ENCODE results near the gene SIM2. TPM values are rescaled to one million over a fixed set of nuclear protein-coding genes. Genes with fewer than 3 reads are reported as not detected.

The SIM2 gene
- total RNA-seq, 4 donors from 2014 or later, result not detected

- no peaks in the 10 kb centered on the region for H3K27me3 ChIP-seq
- H3K4me1 ChIP-seq, result no peaks in the 10 kb centered on the region
- H3K4me3 ChIP-seq, result no peak overlapping the region
- DNase-seq, result peak in 1 of 3 donors; percentile 11
- no peaks in the 10 kb centered on the region for H3K9me3 ChIP-seq
- H3K36me3 ChIP-seq, result no peaks in the 10 kb centered on the region
- no peak overlapping the region for H3K27ac ChIP-seq
- no peak for TF ChIP-seq POLR2A (IDR thresholded peaks at IDR 0.05)
- no peak for TF ChIP-seq CTCF (IDR thresholded peaks at IDR 0.05)
Measured at GRCh38 chr21:36783612-36784374, 84.9 kb downstream of the SIM2 start.

- TF ChIP-seq CTCF (IDR thresholded peaks at IDR 0.05) (no peak), POLR2A (IDR thresholded peaks at IDR 0.05) (no peak)
- no peak for DNase-seq
- Histone ChIP-seq H3K4me3 (no peak overlapping the region), H3K27ac (no peak overlapping the region), H3K27me3 (no peaks in the 10 kb centered on the region), H3K4me1 (no peaks in the 10 kb centered on the region), H3K36me3 (no peaks in the 10 kb centered on the region), H3K9me3 (no peaks in the 10 kb centered on the region)
Measured at GRCh38 chr21:36784947-36785346, 86.0 kb downstream of the SIM2 start.

GRCh38 chr21:36785615-36786014, 86.7 kb downstream of the SIM2 start:
- H3K27me3 ChIP-seq, result no peaks in the 10 kb centered on the region
- H3K4me3 ChIP-seq, result no peak overlapping the region
- H3K4me1 ChIP-seq, result no peaks in the 10 kb centered on the region
- TF ChIP-seq CTCF (IDR thresholded peaks at IDR 0.05) (no peak), POLR2A (IDR thresholded peaks at IDR 0.05) (no peak)
- H3K9me3 ChIP-seq, result no peaks in the 10 kb centered on the region
- H3K27ac ChIP-seq, result no peak overlapping the region
- no peaks in the 10 kb centered on the region for H3K36me3 ChIP-seq
- DNase-seq, result no peak

- no peaks in the 10 kb centered on the region for H3K9me3 ChIP-seq
- no peak for TF ChIP-seq CTCF (IDR thresholded peaks at IDR 0.05)
- TF ChIP-seq POLR2A (IDR thresholded peaks at IDR 0.05), result no peak
Measured at GRCh38 chr21:36786186-36786585, 87.3 kb downstream of the SIM2 start.

GRCh38 chr21:36788120-36788638, 89.3 kb downstream of the SIM2 start:
- Histone ChIP-seq H3K4me1 (no peaks in the 10 kb centered on the region), H3K9me3 (no peaks in the 10 kb centered on the region), H3K4me3 (peak overlapping the region in 2 of 4 donors; percentile 12 to 39), H3K27ac (no peak overlapping the region), H3K36me3 (no peaks in the 10 kb centered on the region), H3K27me3 (no peaks in the 10 kb centered on the region)
- TF ChIP-seq POLR2A (IDR thresholded peaks at IDR 0.05), result no peak
- TF ChIP-seq CTCF (IDR thresholded peaks at IDR 0.05), result no peak
- peak in 2 of 3 donors; percentile 64 to 68 for DNase-seq

More at GRCh38 chr21:36786186-36786585, 87.3 kb downstream of the SIM2 start:
- H3K4me3 ChIP-seq, result no peak overlapping the region
- H3K4me1 ChIP-seq, result no peaks in the 10 kb centered on the region
- no peak for DNase-seq
- no peak overlapping the region for H3K27ac ChIP-seq
- H3K27me3 ChIP-seq, result no peaks in the 10 kb centered on the region
- H3K36me3 ChIP-seq, result no peaks in the 10 kb centered on the region
